ENCODE measurements around the gene GNAO1.

Gene GNAO1

DNA sequence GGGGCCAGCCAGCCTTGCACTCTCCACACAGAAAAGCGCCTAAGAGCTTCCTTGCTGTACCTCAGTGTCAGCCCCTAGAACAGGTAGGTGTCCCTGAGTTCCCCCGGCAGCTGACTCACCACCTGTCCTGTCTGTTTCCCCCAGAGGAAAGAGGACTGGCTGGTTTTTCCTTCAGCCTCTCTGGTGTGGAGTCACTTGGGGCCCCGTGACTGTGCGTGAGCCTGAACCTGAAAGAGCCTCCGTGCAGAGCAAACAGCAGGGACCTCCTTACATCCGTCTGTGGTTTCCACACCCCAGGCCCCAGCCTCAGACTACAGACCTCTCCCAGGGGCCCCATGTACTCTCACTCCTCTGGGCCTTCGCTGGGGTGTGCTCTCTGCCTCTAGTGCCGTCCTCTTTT, 87.8 kb downstream of the GNAO1 start:
- Histone ChIP-seq H3K36me3 (ENCODE audit: control insufficient read depth in 5 of 5, insufficient read depth in 5 of 5, low read length in 5 of 5) (no peaks in the 10 kb centered on the region), H3K4me3 (ENCODE audit: low read depth in 1 of 5, low read length in 5 of 5) (no peak overlapping the region), H3K27ac (ENCODE audit: low read depth, low read length) (no peak overlapping the region), H3K4me1 (ENCODE audit: control insufficient read depth in 5 of 5, insufficient read depth in 5 of 5, low read length in 5 of 5) (no peaks in the 10 kb centered on the region), H3K9ac (ENCODE audit: low read length in 5 of 5) (no peak overlapping the region), H3K27me3 (ENCODE audit: control insufficient read depth in 5 of 5, insufficient read depth in 4 of 5, low read length in 5 of 5) (peaks cover 0 to 3% (median 0%) of the 10 kb centered on the region in 5 donors), H3K9me3 (ENCODE audit: control insufficient read depth in 5 of 5, low read length in 5 of 5) (peaks cover 0 to 5% (median 0%) of the 10 kb centered on the region in 5 donors)

DNA sequence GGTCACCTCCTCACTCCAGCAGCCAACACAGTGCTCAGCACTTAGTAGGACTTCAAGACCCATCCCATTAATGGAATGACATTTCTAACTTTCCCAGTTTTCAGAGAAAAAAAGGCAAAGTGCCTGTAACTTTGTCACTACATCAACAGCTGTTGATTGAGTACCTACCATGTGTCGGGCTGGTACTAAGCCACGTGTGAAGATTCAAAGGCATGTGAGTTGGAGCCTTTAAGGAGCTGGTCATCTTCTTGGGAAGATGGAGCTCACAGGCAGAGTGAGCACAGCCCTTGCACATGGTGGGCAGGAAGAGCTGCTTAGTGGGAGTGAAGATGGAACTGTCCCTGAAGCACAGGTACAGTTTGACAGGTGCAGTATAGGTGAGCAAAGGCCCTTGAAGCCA, 88.6 kb downstream of the GNAO1 start:
- no peaks in the 10 kb centered on the region for H3K36me3 ChIP-seq (ENCODE audit: control insufficient read depth in 5 of 5, insufficient read depth in 5 of 5, low read length in 5 of 5)
- H3K27me3 ChIP-seq (ENCODE audit: control insufficient read depth in 5 of 5, insufficient read depth in 4 of 5, low read length in 5 of 5): peaks cover 0 to 3% (median 0%) of the 10 kb centered on the region in 5 donors
- H3K4me1 ChIP-seq (ENCODE audit: control insufficient read depth in 5 of 5, insufficient read depth in 5 of 5, low read length in 5 of 5): no peaks in the 10 kb centered on the region
- no peak overlapping the region for H3K9ac ChIP-seq (ENCODE audit: low read length in 5 of 5)
- H3K4me3 ChIP-seq (ENCODE audit: low read depth in 1 of 5, low read length in 5 of 5): no peak overlapping the region
- H3K9me3 ChIP-seq (ENCODE audit: control insufficient read depth in 5 of 5, low read length in 5 of 5): no peaks in the 10 kb centered on the region
- H3K27ac ChIP-seq (ENCODE audit: low read depth, low read length): no peak overlapping the region

DNA sequence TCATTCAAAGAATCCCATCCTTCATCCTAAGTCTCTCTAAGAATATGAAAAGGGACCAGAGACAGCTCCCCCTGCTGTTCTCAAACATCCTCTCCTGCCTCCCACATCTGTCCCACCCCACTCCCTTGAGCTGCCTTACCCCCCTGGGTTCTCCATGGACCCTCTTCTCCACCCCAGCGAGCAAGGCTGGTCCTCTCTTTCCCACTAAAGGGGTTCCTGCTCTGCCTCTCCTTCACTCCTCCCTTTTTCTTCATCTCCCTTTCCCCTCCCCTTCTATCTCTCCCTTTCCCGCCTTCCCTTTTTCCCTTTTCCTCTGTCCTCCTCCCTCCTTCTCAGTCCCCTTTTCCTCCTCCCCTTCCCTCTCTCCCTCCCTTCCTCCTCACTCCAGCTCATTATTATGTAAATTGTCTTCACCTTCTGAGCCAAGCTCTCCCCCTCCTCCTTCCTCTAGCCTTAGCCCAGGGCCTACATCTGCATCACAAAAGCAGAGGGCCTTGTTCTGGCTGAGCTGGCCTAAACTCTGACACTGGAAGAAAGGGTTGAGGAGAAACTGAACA, 90.0 kb downstream of the GNAO1 start:
- Histone ChIP-seq H3K9ac (ENCODE audit: low read length in 5 of 5) (no peak overlapping the region), H3K4me1 (ENCODE audit: control insufficient read depth in 5 of 5, insufficient read depth in 5 of 5, low read length in 5 of 5) (no peaks in the 10 kb centered on the region), H3K27me3 (ENCODE audit: control insufficient read depth in 5 of 5, insufficient read depth in 4 of 5, low read length in 5 of 5) (peaks cover 0 to 3% (median 0%) of the 10 kb centered on the region in 5 donors)

DNA sequence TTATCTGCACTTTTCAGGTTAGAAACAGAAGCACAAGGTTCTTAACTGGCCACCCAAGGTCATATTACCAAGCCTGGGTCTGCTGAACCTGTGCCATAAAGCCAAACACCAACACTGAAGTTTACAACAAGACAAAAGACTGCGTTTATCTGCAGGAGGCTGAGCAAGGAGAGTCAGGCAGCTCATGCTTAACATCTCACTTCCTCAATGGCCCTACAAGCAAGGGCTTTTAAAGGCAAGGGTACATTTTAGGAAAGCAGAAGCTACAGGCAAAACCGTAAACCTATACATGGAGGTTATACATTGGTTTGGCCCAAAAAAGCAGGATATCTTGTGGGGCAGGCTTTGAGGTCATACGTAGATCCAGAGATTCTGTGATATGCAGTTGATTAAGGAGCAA, 91.2 kb downstream of the GNAO1 start:
- no peaks in the 10 kb centered on the region for H3K36me3 ChIP-seq (ENCODE audit: control insufficient read depth in 5 of 5, insufficient read depth in 5 of 5, low read length in 5 of 5)
- no peaks in the 10 kb centered on the region for H3K9me3 ChIP-seq (ENCODE audit: control insufficient read depth in 5 of 5, low read length in 5 of 5)
- H3K27ac ChIP-seq (ENCODE audit: low read depth, low read length): no peak overlapping the region
- no peaks in the 10 kb centered on the region for H3K4me1 ChIP-seq (ENCODE audit: control insufficient read depth in 5 of 5, insufficient read depth in 5 of 5, low read length in 5 of 5)
- no peak overlapping the region for H3K4me3 ChIP-seq (ENCODE audit: low read depth in 1 of 5, low read length in 5 of 5)
- peaks cover 0 to 3% (median 0%) of the 10 kb centered on the region in 5 donors for H3K27me3 ChIP-seq (ENCODE audit: control insufficient read depth in 5 of 5, insufficient read depth in 4 of 5, low read length in 5 of 5)
- H3K9ac ChIP-seq (ENCODE audit: low read length in 5 of 5): no peak overlapping the region

More for the DNA sequence above, 90.0 kb downstream of the GNAO1 start:
- Histone ChIP-seq H3K9me3 (ENCODE audit: control insufficient read depth in 5 of 5, low read length in 5 of 5) (no peaks in the 10 kb centered on the region), H3K4me3 (ENCODE audit: low read depth in 1 of 5, low read length in 5 of 5) (no peak overlapping the region), H3K36me3 (ENCODE audit: control insufficient read depth in 5 of 5, insufficient read depth in 5 of 5, low read length in 5 of 5) (no peaks in the 10 kb centered on the region), H3K27ac (ENCODE audit: low read depth, low read length) (no peak overlapping the region)

DNA sequence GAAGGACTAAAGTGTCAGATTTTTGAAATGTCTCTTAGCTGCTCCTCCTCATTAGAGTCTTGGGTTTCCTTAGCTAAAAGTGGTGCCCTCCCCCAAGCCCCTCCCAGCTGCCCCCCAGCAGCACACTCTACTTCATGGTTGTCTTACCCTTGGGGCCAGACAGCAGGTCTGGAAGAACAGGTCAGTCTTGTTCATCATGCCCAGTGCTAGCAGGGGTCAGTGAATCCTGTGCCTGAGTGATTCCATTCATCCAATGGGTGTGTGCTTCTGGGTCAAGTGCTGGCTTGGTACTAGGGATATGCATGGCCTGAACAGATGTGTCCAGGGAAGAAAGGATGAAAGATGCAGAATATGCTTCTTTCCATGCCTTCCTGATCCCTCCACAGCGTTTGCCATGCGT, 93.2 kb downstream of the GNAO1 start:
- H3K4me3 ChIP-seq (ENCODE audit: low read depth in 1 of 5, low read length in 5 of 5): no peak overlapping the region
- no peak overlapping the region for H3K27ac ChIP-seq (ENCODE audit: low read depth, low read length)
- no peaks in the 10 kb centered on the region for H3K36me3 ChIP-seq (ENCODE audit: control insufficient read depth in 5 of 5, insufficient read depth in 5 of 5, low read length in 5 of 5)
- no peak overlapping the region for H3K9ac ChIP-seq (ENCODE audit: low read length in 5 of 5)
- H3K4me1 ChIP-seq (ENCODE audit: control insufficient read depth in 5 of 5, insufficient read depth in 5 of 5, low read length in 5 of 5): no peaks in the 10 kb centered on the region
- H3K27me3 ChIP-seq (ENCODE audit: control insufficient read depth in 5 of 5, insufficient read depth in 4 of 5, low read length in 5 of 5): no peaks in the 10 kb centered on the region
- no peaks in the 10 kb centered on the region for H3K9me3 ChIP-seq (ENCODE audit: control insufficient read depth in 5 of 5, low read length in 5 of 5)

DNA sequence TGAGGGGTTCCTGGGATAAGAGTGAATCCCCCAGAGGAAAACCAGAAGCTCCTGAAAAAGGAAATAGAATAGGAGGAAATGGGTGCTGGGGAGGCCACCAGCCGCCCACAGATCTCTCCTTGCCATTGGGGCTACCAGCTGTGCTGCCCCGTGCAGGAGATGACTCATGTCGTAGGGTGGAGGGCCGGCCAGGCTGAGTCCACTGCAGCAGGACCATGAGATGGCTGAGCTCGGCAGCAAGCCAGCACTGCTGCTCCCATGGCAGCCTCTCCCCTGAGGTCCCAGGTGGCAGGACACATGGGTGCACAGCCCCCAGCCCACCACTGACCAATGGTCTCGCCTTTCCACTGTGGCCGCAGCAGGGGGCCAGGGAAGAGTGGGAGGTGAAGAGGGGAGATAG, 95.5 kb downstream of the GNAO1 start:
- Histone ChIP-seq H3K27ac (ENCODE audit: low read depth, low read length) (no peak overlapping the region), H3K9ac (ENCODE audit: low read length in 5 of 5) (no peak overlapping the region), H3K36me3 (ENCODE audit: control insufficient read depth in 5 of 5, insufficient read depth in 5 of 5, low read length in 5 of 5) (no peaks in the 10 kb centered on the region), H3K9me3 (ENCODE audit: control insufficient read depth in 5 of 5, low read length in 5 of 5) (no peaks in the 10 kb centered on the region), H3K4me3 (ENCODE audit: low read depth in 1 of 5, low read length in 5 of 5) (no peak overlapping the region), H3K4me1 (ENCODE audit: control insufficient read depth in 5 of 5, insufficient read depth in 5 of 5, low read length in 5 of 5) (no peaks in the 10 kb centered on the region), H3K27me3 (ENCODE audit: control insufficient read depth in 5 of 5, insufficient read depth in 4 of 5, low read length in 5 of 5) (no peaks in the 10 kb centered on the region)

DNA sequence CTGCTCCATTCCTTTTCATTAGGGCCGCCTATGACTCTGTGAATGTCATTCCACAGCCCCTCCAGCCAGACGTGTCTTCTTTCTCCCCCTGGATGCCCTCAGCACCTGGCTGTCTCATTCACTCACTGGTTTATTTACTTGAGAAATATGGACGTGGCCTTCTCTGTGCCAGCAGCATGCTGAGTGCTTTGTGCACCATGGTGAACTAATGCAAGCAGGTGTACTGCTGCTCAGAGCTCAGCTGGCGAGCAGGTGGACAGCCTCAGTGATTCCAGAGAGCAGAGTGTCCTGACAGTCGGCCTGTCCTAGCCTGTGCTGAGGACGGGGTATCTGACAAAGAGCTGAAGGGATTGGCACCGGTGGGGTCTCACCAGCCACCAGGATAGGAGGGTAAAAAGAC, 96.7 kb downstream of the GNAO1 start:
- no peak overlapping the region for H3K9ac ChIP-seq (ENCODE audit: low read length in 5 of 5)
- H3K36me3 ChIP-seq (ENCODE audit: control insufficient read depth in 5 of 5, insufficient read depth in 5 of 5, low read length in 5 of 5): no peaks in the 10 kb centered on the region
- no peak overlapping the region for H3K27ac ChIP-seq (ENCODE audit: low read depth, low read length)
- H3K9me3 ChIP-seq (ENCODE audit: control insufficient read depth in 5 of 5, low read length in 5 of 5): no peaks in the 10 kb centered on the region
- no peaks in the 10 kb centered on the region for H3K27me3 ChIP-seq (ENCODE audit: control insufficient read depth in 5 of 5, insufficient read depth in 4 of 5, low read length in 5 of 5)
- H3K4me3 ChIP-seq (ENCODE audit: low read depth in 1 of 5, low read length in 5 of 5): no peak overlapping the region
- no peaks in the 10 kb centered on the region for H3K4me1 ChIP-seq (ENCODE audit: control insufficient read depth in 5 of 5, insufficient read depth in 5 of 5, low read length in 5 of 5)

DNA sequence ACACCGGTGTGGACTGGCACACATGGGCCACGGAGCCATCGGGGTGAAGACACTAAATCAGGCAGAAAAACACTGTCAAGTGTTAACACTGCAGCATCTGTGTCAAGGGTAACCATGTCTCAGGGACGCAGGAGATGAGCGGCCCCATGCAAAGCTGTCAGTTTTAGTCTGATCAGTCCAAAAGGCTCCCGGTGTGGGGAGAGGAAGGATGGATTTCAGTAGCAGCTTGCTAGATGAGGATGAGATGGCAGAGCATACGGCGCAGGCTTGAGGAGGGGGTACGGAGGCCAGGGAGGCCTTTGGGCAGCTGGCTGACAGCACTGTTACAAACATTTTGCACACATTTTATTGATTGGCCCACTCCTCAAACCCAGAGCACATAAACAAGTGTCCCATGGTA, 98.1 kb downstream of the GNAO1 start:
- no peaks in the 10 kb centered on the region for H3K36me3 ChIP-seq (ENCODE audit: control insufficient read depth in 5 of 5, insufficient read depth in 5 of 5, low read length in 5 of 5)
- H3K27me3 ChIP-seq (ENCODE audit: control insufficient read depth in 5 of 5, insufficient read depth in 4 of 5, low read length in 5 of 5): no peaks in the 10 kb centered on the region
- no peak overlapping the region for H3K4me3 ChIP-seq (ENCODE audit: low read depth in 1 of 5, low read length in 5 of 5)
- H3K9me3 ChIP-seq (ENCODE audit: control insufficient read depth in 5 of 5, low read length in 5 of 5): no peaks in the 10 kb centered on the region
- no peak overlapping the region for H3K27ac ChIP-seq (ENCODE audit: low read depth, low read length)
- no peaks in the 10 kb centered on the region for H3K4me1 ChIP-seq (ENCODE audit: control insufficient read depth in 5 of 5, insufficient read depth in 5 of 5, low read length in 5 of 5)
- H3K9ac ChIP-seq (ENCODE audit: low read length in 5 of 5): no peak overlapping the region

DNA sequence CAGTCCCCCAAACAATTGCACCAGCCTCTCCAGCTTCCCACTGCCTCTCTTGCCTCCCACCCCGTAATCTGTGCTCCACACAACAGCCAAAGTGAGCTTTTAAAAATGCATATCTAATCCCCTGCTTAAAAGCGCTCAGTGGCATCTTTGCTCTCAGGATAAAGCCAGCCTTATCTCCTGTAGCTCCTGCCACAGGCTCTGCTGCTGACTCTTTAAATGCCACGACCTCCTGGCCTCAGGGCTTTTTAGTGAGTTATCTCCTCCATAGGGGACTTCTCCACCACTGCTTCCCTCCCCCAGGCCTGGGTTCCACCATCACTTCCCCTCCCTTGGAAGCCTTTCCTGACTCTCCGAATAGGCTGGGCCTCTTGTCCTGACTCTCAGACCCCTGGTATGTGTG, 98.6 kb downstream of the GNAO1 start:
- Histone ChIP-seq H3K4me1 (ENCODE audit: control insufficient read depth in 5 of 5, insufficient read depth in 5 of 5, low read length in 5 of 5) (no peaks in the 10 kb centered on the region), H3K4me3 (ENCODE audit: low read depth in 1 of 5, low read length in 5 of 5) (no peak overlapping the region), H3K27me3 (ENCODE audit: control insufficient read depth in 5 of 5, insufficient read depth in 4 of 5, low read length in 5 of 5) (no peaks in the 10 kb centered on the region), H3K9me3 (ENCODE audit: control insufficient read depth in 5 of 5, low read length in 5 of 5) (no peaks in the 10 kb centered on the region), H3K27ac (ENCODE audit: low read depth, low read length) (no peak overlapping the region), H3K9ac (ENCODE audit: low read length in 5 of 5) (no peak overlapping the region), H3K36me3 (ENCODE audit: control insufficient read depth in 5 of 5, insufficient read depth in 5 of 5, low read length in 5 of 5) (no peaks in the 10 kb centered on the region)

DNA sequence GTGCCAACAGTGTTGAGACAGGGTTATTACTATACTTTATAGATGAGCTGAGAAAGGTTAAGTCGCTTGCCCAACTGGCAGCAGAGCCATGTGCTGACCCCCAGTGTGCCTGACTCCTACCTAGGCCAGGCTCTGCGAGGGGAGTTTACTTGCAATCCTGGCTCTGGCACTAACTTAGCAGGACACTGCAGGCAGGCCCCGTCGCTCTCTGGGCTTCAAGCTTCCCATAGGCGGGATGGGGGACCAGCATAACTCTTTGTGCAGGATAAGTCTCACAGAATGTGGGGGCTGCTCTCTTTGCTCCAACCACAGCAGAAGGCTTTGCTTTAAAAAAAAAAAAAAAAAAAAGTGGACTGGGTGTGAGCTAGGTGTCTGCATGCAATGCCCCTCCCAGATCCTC, 102.7 kb downstream of the GNAO1 start:
- Histone ChIP-seq H3K4me1 (ENCODE audit: control insufficient read depth in 5 of 5, insufficient read depth in 5 of 5, low read length in 5 of 5) (peaks cover 0 to 16% (median 15%) of the 10 kb centered on the region in 5 donors), H3K9ac (ENCODE audit: low read length in 5 of 5) (no peak overlapping the region), H3K27ac (ENCODE audit: low read depth, low read length) (no peak overlapping the region), H3K4me3 (ENCODE audit: low read depth in 1 of 5, low read length in 5 of 5) (no peak overlapping the region), H3K36me3 (ENCODE audit: control insufficient read depth in 5 of 5, insufficient read depth in 5 of 5, low read length in 5 of 5) (no peaks in the 10 kb centered on the region), H3K27me3 (ENCODE audit: control insufficient read depth in 5 of 5, insufficient read depth in 4 of 5, low read length in 5 of 5) (peaks cover 0 to 5% (median 0%) of the 10 kb centered on the region in 5 donors), H3K9me3 (ENCODE audit: control insufficient read depth in 5 of 5, low read length in 5 of 5) (no peaks in the 10 kb centered on the region)

DNA sequence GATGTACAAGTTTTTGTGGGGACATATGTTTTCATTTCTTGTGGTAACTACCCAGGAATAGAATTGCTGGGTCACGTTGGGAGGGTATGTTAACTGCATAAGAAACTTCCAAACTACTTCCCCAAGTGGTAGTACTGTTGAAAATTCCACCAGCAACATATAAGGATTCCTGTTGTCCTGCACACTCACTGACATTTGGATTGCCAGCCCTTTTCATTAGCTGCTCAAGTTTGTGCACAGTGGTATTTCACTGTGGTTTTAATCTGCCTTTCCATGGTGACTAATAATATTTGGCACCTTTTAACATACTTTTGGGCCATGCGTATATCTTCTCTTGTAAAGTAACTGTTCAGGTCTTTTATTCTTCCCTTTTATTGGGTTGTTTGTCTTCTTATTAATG, 103.3 kb downstream of the GNAO1 start:
- Histone ChIP-seq H3K4me1 (ENCODE audit: control insufficient read depth in 5 of 5, insufficient read depth in 5 of 5, low read length in 5 of 5) (peaks cover 0 to 20% (median 18%) of the 10 kb centered on the region in 5 donors), H3K4me3 (ENCODE audit: low read depth in 1 of 5, low read length in 5 of 5) (no peak overlapping the region), H3K36me3 (ENCODE audit: control insufficient read depth in 5 of 5, insufficient read depth in 5 of 5, low read length in 5 of 5) (no peaks in the 10 kb centered on the region), H3K27ac (ENCODE audit: low read depth, low read length) (no peak overlapping the region), H3K9me3 (ENCODE audit: control insufficient read depth in 5 of 5, low read length in 5 of 5) (no peaks in the 10 kb centered on the region), H3K27me3 (ENCODE audit: control insufficient read depth in 5 of 5, insufficient read depth in 4 of 5, low read length in 5 of 5) (peaks cover 0 to 5% (median 0%) of the 10 kb centered on the region in 5 donors), H3K9ac (ENCODE audit: low read length in 5 of 5) (no peak overlapping the region)
